ENCODE measurements around the gene TNFRSF4. TPM values are rescaled to one million over a fixed set of nuclear protein-coding genes. Genes with fewer than 3 reads are reported as not detected.

Gene TNFRSF4
- total and polyA plus RNA-seq, 2 of the 8 experiments (the other 6 are each of a cell fraction or from before 2014, with no cell fraction given), result 0.06 TPM; not detected in 1

DNA sequence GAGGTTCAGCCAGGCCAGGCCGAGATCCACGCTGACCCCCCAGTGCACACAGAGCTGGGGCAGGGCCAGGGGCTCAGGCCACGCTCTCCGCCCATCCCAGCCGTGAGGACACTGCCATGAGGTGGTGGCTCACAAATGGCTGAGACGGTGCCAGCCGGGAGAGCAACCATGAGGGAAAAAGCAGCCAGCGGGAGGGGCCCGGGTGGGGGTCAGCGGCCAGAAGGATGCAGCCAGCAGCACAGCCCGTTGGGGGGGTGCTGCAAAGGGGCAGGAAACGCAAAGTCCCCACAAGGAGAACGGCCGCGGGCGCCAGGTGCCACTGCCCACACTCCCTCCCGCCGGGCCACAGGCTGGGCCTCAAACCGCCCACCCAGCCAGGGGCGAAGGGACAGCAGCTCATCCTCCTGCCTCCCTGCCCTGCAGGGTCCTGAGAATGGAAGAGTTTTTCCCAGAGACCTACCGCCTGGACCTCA, 32.0 kb downstream of the TNFRSF4 start (continued):
- TF ChIP-seq CTBP2 (IDR thresholded peaks at IDR 0.05; ENCODE audit: borderline replicate concordance, insufficient read depth, insufficient read length, low read length) (no peak), BCL11A (IDR thresholded peaks at IDR 0.05; ENCODE audit: low read depth in 2 of 2, low read length in 2 of 2) (no peak), RAD21 (IDR thresholded peaks at IDR 0.05 in 1 of 2, conservative IDR thresholded peaks at IDR 0.05 in 1 of 2; ENCODE audit: low read depth in 2 of 2, low read length in 2 of 2) (no peak), CBX5 (IDR thresholded peaks at IDR 0.05; ENCODE audit: low read depth, low read length) (no peak)
